ENCODE data around the gene SERPINE3.

SERPINE3 gene

GRCh38 chr13:51363625-51364024 lies 24.1 kb downstream of the SERPINE3 start:
- DNase-seq (ENCODE audit: low read depth): no peak

DNA sequence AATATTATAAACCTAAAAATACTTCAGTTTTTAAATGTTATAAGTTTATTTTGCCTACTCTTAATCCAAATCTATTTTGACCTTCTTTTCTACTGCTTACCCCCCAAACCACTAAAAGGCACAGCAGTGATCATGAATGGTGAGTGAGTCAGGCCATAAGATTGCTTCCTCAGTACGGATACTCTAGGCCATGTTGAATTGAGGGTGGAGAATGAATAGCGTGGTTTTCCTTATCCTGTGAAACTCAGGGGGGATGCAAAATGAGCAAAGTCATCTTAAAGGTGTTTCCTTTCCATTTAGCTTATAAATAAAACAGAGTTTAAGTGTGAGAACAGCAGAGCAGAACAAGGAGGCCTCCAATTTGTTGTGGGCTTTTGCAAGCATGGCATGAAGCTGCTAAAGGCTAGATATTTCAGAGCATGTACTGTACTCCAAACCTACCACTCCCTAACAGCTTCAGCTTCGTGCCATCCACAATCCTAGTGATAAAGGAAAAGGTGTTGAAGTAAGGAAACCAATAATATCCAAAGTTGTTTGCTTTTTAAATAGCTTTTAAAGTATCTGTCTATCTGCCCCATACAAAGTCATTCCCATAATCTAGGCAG lies 25.0 kb downstream of the SERPINE3 start:
- no peak for DNase-seq (ENCODE audit: low read depth)

- peak; percentile 10 for DNase-seq (ENCODE audit: low read depth)
Observed at GRCh38 chr13:51370116-51370515, 30.6 kb downstream of the SERPINE3 start.

DNA sequence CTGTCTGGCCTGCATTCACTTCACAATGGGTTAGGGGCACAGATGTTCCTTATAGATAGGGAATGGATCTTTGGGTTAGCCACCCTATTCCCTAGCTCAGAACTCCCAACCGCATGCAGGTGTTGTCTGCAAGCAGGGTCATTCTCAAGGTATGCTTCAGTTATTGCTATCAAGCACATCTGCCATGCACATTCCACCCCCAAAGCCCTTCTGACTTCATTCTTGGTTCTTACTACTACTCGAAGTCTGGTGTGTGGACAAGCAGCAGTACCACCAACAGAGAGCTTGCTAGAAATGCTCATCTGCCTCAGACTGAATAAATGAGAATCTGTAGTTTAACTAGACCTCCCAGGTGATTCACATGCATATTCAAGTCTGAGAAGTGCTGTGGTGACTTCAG lies 31.3 kb downstream of the SERPINE3 start:
- DNase-seq (ENCODE audit: low read depth): no peak

GRCh38 chr13:51371768-51372399 lies 32.4 kb downstream of the SERPINE3 start:
- no peak for DNase-seq (ENCODE audit: low read depth)

- DNase-seq (ENCODE audit: low read depth): no peak
Observed at GRCh38 chr13:51373451-51373850, 34.0 kb downstream of the SERPINE3 start.

DNA sequence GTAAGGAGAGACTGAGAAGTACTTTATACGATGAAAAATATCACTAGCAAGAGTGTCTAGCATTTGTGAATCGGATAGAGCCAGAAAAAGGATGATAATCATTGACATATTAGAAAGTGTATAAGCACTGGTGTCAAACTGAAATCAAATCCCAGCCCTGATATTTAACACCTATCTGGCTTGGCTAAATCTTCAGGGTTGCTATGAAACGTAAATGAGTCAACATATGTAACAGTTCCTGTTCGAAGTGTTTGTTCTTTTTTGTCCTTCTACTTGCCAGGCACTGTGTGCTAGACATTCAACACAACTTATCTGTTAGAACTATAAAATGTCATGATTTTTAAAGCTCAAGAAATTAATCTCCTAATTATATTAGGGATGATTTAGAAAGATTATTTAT lies 40.8 kb downstream of the SERPINE3 start:
- DNase-seq (ENCODE audit: low read depth): peak; percentile 38

DNA sequence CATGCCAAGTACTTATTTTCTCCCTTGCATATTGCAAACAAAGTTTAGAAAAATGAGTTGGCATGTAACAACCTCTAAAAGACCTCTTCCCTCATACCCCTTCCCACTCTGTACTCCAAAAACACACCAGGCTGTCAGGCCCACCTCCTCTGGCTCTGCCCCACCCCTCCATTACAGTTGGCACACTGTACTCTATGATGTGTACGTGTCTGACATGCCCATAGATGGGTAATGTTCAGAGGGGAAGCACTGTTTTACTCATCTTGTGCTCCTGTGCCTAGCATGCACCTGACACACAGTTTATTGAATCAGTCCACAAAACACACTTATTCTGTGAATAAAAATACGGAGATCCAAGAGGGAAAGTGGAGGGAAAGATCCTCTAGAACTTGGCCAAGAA lies 45.6 kb downstream of the SERPINE3 start:
- no peak for DNase-seq (ENCODE audit: low read depth)

DNA sequence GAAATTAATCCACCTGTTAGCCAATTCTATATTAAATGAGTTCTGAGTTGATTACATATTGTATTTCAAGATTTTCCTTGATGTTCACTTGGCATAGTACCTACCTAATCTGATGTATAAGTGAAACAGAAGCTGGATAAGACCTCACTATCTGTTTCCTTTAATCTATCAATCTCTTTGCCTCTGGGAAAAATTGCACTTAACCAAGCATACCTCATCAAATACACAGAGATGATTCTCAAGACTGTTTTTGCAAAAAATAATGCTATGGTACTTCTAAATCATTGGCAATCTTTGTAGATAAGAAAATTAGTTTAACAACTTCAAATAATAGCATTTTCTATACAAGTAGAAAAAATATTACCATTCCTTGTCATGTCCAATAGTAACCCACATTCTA lies 55.2 kb downstream of the SERPINE3 start:
- no peak for DNase-seq (ENCODE audit: low read depth)

DNA sequence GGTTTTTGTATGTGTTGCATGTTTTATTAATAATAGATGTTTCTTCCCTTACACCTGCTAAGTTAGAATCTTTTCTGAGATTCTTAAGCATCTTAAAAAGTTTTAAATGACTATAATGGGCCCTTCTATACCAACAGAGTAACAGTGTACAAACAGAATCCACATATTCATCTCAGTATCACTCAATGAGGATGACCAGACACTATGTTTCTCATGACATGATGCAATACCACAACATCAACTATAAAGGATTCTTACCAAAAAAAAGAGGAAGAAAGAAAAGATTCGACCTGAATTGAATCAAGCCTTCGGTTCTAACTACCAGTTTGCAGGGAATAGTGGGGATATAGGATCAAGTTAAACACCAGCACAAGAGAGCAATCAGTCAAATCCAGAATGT lies 56.9 kb downstream of the SERPINE3 start:
- DNase-seq (ENCODE audit: low read depth): peak; percentile 30

DNA sequence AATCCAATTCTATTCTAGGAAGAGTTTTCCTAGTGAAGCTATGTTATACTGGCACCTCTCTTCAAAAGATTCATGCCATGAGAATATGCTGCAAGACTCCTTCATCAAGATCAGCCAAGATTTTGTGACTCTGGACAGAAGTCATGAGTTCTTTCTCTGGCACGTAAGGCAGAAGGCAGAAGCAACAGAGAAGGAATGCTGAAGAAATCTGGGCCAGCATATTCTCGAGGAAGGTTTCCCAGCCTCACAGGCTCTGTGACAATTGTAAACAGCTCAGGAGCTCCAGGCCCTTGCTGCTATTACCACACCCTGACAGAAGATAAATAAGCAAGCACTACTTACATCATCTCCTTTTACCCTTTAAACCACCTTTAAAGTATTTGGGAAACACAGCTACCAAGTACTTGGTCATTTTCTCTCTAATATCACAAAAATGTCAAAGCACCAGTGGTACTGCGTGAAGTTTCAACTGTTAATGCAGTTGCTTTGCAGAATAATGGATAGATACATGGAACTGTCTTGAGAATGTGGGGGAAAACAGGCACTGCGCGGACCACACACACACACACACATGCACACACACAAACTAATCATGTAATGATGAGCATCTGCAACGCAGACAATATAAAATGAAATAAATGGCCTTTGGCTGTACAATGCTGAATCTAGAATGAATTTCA lies 57.9 kb downstream of the SERPINE3 start:
- peak; percentile 23 for DNase-seq (ENCODE audit: low read depth)

- DNase-seq (ENCODE audit: low read depth): no peak
Observed at GRCh38 chr13:51405176-51405575, 65.7 kb downstream of the SERPINE3 start.

GRCh38 chr13:51412431-51412830 lies 72.9 kb downstream of the SERPINE3 start:
- DNase-seq (ENCODE audit: low read depth): no peak

All from fibroblast of the conjunctiva (primary cell).